Natural killer cell (primary cell): Measurements from ENCODE around the gene JOSD2. TPM values are rescaled to one million over a fixed set of nuclear protein-coding genes. Genes with fewer than 3 reads are reported as not detected.

Source experiments
- ATAC-seq, 3 donors: fragments of 150-1000 bp in 2 of 3; fragments of 200-7000 bp in 1 of 3; cut with Tn5 transposase; 1 replicate in 1 of 3; 2 replicates in 2 of 3; pipeline ENCODE4 v1.10.0; 2021; ENCODE audit warnings: mild to moderate bottlenecking in 2 of 3, moderate library complexity in 2 of 3
- DNase-seq, 2 donors: peaks; one replicate each; pipeline versions ENCODE4 v3.0.0 to v3.0.0-alpha.2; 2013 to 2021; ENCODE audit warnings: mixed read lengths in 1 of 2
- H3K27ac ChIP-seq: one replicate; pipeline ENCODE4 v1.5.1; 2013; ENCODE audit warnings: mild to moderate bottlenecking, low read length
- H3K27me3 ChIP-seq: one replicate; pipeline ENCODE4 v1.6.1; 2013; ENCODE audit warnings: low read length; ENCODE audit not compliant: control insufficient read depth, insufficient read depth
- H3K36me3 ChIP-seq: one replicate; pipeline ENCODE4 v1.6.1; 2013; ENCODE audit warnings: low read length; ENCODE audit not compliant: control insufficient read depth, insufficient read depth
- H3K4me1 ChIP-seq: one replicate; pipeline ENCODE4 v1.6.1; 2013; ENCODE audit warnings: low read length; ENCODE audit not compliant: control insufficient read depth, insufficient read depth
- H3K4me3 ChIP-seq: one replicate; pipeline ENCODE4 v1.5.1; 2013; ENCODE audit warnings: low read length
- H3K9me3 ChIP-seq: one replicate; pipeline ENCODE4 v1.6.1; 2013; ENCODE audit warnings: low read length; ENCODE audit not compliant: control insufficient read depth, insufficient read depth
- H3K27ac Mint-ChIP-seq, 2 donors: one replicate each; pipeline ENCODE4 v1.8.0; 2022; ENCODE audit warnings: mild to moderate bottlenecking in 2 of 2, mixed read lengths in 2 of 2, moderate library complexity in 1 of 2
- H3K27me3 Mint-ChIP-seq, 2 donors: one replicate each; pipeline ENCODE4 v1.8.0; 2022; ENCODE audit warnings: low read depth in 2 of 2, mixed read lengths in 2 of 2
- H3K36me3 Mint-ChIP-seq: one replicate; pipeline ENCODE4 v1.8.0; 2022; ENCODE audit warnings: mixed read lengths
- H3K4me1 Mint-ChIP-seq, 2 donors: one replicate each; pipeline ENCODE4 v1.8.0; 2022; ENCODE audit warnings: mixed read lengths in 2 of 2
- H3K4me3 Mint-ChIP-seq: one replicate; pipeline ENCODE4 v1.8.0; 2022; ENCODE audit warnings: mild to moderate bottlenecking, moderate library complexity, mixed read lengths
- H3K9me3 Mint-ChIP-seq, 2 donors: one replicate each; pipeline ENCODE4 v1.8.0; 2022; ENCODE audit warnings: mixed read lengths in 2 of 2
- WGBS: methylation state at CpG from one replicate; pipeline ENCODE4 v1.1.7; 2013; ENCODE audit warnings: missing lambda C conversion rate; ENCODE audit not compliant: insufficient coverage; 5-methylcytosine and 5-hydroxymethylcytosine counted together
- intact Hi-C: fragments of 100-400 bp; cut with micrococcal nuclease; formaldehyde crosslinking; loops from one replicate; pipeline ENCODE4 v1.14.2; 2022
- total RNA-seq, 4 donors: library from RNA; stranded (reverse); fragments of 120-200 nt in 1 of 4; gene quantifications; one replicate each; pipeline versions ENCODE4 v1.2.3 to v1.2.4, GENCODE V29; 2013 to 2022
- TF ChIP-seq, protein P1 (sequence below): fragments of 200-600 bp; IDR thresholded peaks from one replicate; pipeline ENCODE4 v1.8.0; 2022; ENCODE audit warnings: antibody characterized with exemption

Gene JOSD2
- total RNA-seq, 3 donors from 2014 or later (not counting 1 experiment from before 2014, with no cell fraction given), result 18.8 to 22.0 (median 20.3) TPM

GRCh38 chr19:50516456-50516855 is 5.5 kb upstream of the JOSD2 start:
- H3K4me1 ChIP-seq, result peaks cover 7% of the 10 kb centered on the region
- WGBS, result 64% methylated on average over 11 of the region's 12 CpGs
- no peak for DNase-seq
- no peak for ATAC-seq
- Mint-ChIP-seq H3K4me1 (peaks cover 4 to 6% of the 10 kb centered on the region in 2 donors), H3K4me3 (no peak overlapping the region), H3K27me3 (peaks cover 0 to 3% of the 10 kb centered on the region in 2 donors), H3K27ac (no peak overlapping the region), H3K9me3 (no peaks in the 10 kb centered on the region), H3K36me3 (no peaks in the 10 kb centered on the region)
- H3K27me3 ChIP-seq, result no peaks in the 10 kb centered on the region
- no peak overlapping the region for H3K27ac ChIP-seq
- no peaks in the 10 kb centered on the region for H3K36me3 ChIP-seq
- H3K4me3 ChIP-seq, result no peak overlapping the region
- intact Hi-C loops, result no loop called here
- TF ChIP-seq, protein P1, sequence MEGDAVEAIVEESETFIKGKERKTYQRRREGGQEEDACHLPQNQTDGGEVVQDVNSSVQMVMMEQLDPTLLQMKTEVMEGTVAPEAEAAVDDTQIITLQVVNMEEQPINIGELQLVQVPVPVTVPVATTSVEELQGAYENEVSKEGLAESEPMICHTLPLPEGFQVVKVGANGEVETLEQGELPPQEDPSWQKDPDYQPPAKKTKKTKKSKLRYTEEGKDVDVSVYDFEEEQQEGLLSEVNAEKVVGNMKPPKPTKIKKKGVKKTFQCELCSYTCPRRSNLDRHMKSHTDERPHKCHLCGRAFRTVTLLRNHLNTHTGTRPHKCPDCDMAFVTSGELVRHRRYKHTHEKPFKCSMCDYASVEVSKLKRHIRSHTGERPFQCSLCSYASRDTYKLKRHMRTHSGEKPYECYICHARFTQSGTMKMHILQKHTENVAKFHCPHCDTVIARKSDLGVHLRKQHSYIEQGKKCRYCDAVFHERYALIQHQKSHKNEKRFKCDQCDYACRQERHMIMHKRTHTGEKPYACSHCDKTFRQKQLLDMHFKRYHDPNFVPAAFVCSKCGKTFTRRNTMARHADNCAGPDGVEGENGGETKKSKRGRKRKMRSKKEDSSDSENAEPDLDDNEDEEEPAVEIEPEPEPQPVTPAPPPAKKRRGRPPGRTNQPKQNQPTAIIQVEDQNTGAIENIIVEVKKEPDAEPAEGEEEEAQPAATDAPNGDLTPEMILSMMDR, result no peak
- H3K9me3 ChIP-seq, result no peaks in the 10 kb centered on the region

GRCh38 chr19:50515168-50515561 is 4.2 kb upstream of the JOSD2 start:
- Mint-ChIP-seq H3K27ac (no peak overlapping the region), H3K4me1 (peaks cover 17 to 19% of the 10 kb centered on the region in 2 donors), H3K4me3 (no peak overlapping the region), H3K36me3 (no peaks in the 10 kb centered on the region), H3K9me3 (no peaks in the 10 kb centered on the region), H3K27me3 (peaks cover 0 to 3% of the 10 kb centered on the region in 2 donors)
- no peak overlapping the region for H3K4me3 ChIP-seq
- H3K4me1 ChIP-seq, result peaks cover 16% of the 10 kb centered on the region
- 71% methylated on average over 11 of the region's 11 CpGs for WGBS
- intact Hi-C loops, result no loop called here
- no peaks in the 10 kb centered on the region for H3K9me3 ChIP-seq
- TF ChIP-seq, protein P1, result no peak
- no peak overlapping the region for H3K27ac ChIP-seq
- no peaks in the 10 kb centered on the region for H3K36me3 ChIP-seq
- H3K27me3 ChIP-seq, result no peaks in the 10 kb centered on the region
- DNase-seq, result no peak
- ATAC-seq, result no peak

DNA sequence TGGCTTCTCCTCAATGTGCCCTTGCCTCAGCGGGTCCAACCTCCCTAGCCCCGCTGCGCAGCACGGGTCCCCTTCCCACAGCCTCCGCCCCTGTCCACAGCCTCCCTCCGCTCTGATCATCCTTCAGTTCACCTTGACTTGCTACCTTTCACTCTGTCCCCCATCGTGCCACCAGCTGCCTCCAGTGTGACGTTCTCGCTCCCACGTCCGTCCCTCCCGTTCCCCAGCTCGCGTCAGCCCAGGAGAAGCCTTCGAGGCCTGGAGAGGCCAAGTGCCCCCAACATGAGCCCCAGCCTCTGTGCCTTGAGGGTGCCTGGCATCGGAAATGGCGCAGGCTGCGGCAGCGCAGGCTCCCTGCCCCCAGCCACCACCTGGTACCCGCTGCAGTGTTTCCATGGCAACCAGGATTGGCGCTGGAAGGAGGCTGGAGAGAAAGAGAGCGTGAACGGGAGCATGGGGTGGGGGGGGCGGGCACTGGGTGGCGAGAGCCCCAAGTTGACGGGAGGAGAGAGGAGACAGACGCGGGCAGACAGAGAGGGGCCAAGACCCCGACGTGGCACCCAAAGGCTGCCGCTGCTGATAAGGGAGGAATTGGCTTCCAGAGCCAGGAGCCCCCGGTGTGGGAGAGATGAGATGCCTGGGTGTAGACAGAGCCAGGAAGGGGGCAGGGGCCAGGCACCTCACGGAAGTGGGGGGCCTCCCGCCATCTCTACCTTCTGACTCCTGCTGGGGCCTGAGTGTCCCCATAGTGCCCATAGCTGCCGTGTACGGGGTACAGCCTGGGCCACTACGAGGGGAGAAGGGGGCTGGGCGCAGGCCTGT is 3.6 kb upstream of the JOSD2 start:
- no peaks in the 10 kb centered on the region for H3K9me3 Mint-ChIP-seq
- Histone ChIP-seq H3K27me3 (no peaks in the 10 kb centered on the region), H3K9me3 (no peaks in the 10 kb centered on the region), H3K36me3 (no peaks in the 10 kb centered on the region), H3K4me3 (no peak overlapping the region), H3K4me1 (peaks cover 19% of the 10 kb centered on the region), H3K27ac (no peak overlapping the region)
- H3K27me3 Mint-ChIP-seq, result peaks cover 0 to 3% of the 10 kb centered on the region in 2 donors
- 52% methylated on average over 38 of the region's 38 CpGs for WGBS
- intact Hi-C loops, result no loop called here
- DNase-seq (peak in 1 of 2 donors; percentile 27), ATAC-seq (no peak)
- peak overlapping the region in 1 of 2 donors; percentile 81 for H3K27ac Mint-ChIP-seq
- peaks cover 17 to 19% of the 10 kb centered on the region in 2 donors for H3K4me1 Mint-ChIP-seq
- peak overlapping the region; percentile 21 for H3K4me3 Mint-ChIP-seq
- no peaks in the 10 kb centered on the region for H3K36me3 Mint-ChIP-seq
- TF ChIP-seq, protein P1, result no peak
